Lower leg skin (tissue), 4 donors: ENCODE results near the gene ANKRD49. TPM values are rescaled to one million over a fixed set of nuclear protein-coding genes. Genes with fewer than 3 reads are reported as not detected.
A peak's percentile ranks its signal among the peaks of the same experiment; 100 is the strongest.

Source experiments
- DNase-seq, 2 donors: peaks; one replicate each; pipeline ENCODE4 v3.0.0-alpha.2; 2019; ENCODE audit warnings: low spot score in 2 of 2
- H3K4me3 ChIP-seq: fragments of 200-600 bp; sonication (generic); 2 replicates; pipeline ENCODE4 v1.5.1; 2017; ENCODE audit warnings: mild to moderate bottlenecking, low read depth; ENCODE audit not compliant: poor library complexity, severe bottlenecking
- CTCF ChIP-seq, 3 donors: fragments of 450-650 bp; IDR thresholded peaks; one replicate each; pipeline ENCODE4 v1.5.1; 2016; ENCODE audit warnings: antibody characterized with exemption in 3 of 3, mild to moderate bottlenecking in 3 of 3, moderate library complexity in 2 of 3
- POLR2A ChIP-seq, 2 donors: fragments of 450-650 bp; IDR thresholded peaks; one replicate each; pipeline ENCODE4 v1.6.1; 2016 to 2017; ENCODE audit warnings: antibody characterized with exemption in 2 of 2, mild to moderate bottlenecking in 1 of 2, moderate library complexity in 1 of 2
- WGBS, 2 donors: methylation state at CpG; one replicate each; pipeline ENCODE4 v1.1.5; 2018; 5-methylcytosine and 5-hydroxymethylcytosine counted together
- intact Hi-C: fragments of 100-400 bp; cut with DNase I; formaldehyde crosslinking; loops from one replicate; pipeline ENCODE4 v1.15.0; 2023; ENCODE audit warnings: low total_unique reads
- total RNA-seq, 4 donors: library from RNA; depleted of rRNA; stranded (reverse); fragments of >200 nt; gene quantifications; one replicate each; pipeline ENCODE4 v1.1.0, GENCODE V29; 2016

Gene ANKRD49
- total RNA-seq, 4 donors from 2014 or later = 7.1 to 19.6 (median 15.4) TPM

GRCh38 chr11:94519478-94520084 lies 25.8 kb downstream of the ANKRD49 start:
- TF ChIP-seq POLR2A (IDR thresholded peaks at IDR 0.05) (no peak), CTCF (IDR thresholded peaks at IDR 0.05) (no peak)
- 7 to 12% methylated on average over 5 of the region's 5 CpGs for WGBS, 2 donors
- intact Hi-C loops = loop anchor here (10.0 kb wide), 1 partner anchor 625 kb away; no protein-coding TSS in a partner anchor
- no peak for DNase-seq
- no peak overlapping the region for H3K4me3 ChIP-seq

GRCh38 chr11:94521684-94522083 lies 27.9 kb downstream of the ANKRD49 start:
- no peak for DNase-seq
- H3K4me3 ChIP-seq = no peak overlapping the region
- no peak for TF ChIP-seq POLR2A (IDR thresholded peaks at IDR 0.05)
- no peak for TF ChIP-seq CTCF (IDR thresholded peaks at IDR 0.05)
- 57 to 62% methylated on average over 4 to 5 of the region's 5 CpGs for WGBS, 2 donors
- intact Hi-C loops = no loop called here

DNA sequence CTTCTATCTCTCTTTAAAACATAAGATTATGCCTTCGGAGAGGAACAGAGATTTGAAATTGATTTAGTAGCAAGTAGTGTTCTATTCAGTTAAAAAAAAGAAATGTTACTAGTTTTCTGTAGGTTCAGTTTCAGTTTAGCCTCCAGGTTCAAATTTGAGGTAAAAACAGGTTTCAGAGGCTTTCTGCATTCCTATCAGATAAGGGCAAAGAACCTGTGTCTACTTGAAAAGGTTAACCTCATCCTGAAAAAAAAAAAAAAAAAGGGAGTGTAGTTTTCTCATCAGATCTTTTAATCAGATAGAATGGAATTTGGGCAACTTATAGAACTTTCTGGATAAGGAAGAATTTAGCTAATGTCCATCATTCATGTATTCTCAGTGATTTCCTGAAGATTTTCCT lies 30.6 kb downstream of the ANKRD49 start:
- TF ChIP-seq POLR2A (IDR thresholded peaks at IDR 0.05) (no peak), CTCF (IDR thresholded peaks at IDR 0.05) (no peak)
- intact Hi-C loops = no loop called here
- WGBS, 2 donors = 63 to 82% methylated on average over 1 of the region's 1 CpG
- no peak for DNase-seq
- no peak overlapping the region for H3K4me3 ChIP-seq

GRCh38 chr11:94525546-94526324 lies 32.0 kb downstream of the ANKRD49 start:
- no peak for TF ChIP-seq POLR2A (IDR thresholded peaks at IDR 0.05)
- no peak for TF ChIP-seq CTCF (IDR thresholded peaks at IDR 0.05)
- peak; percentile 54 to 91 for DNase-seq
- H3K4me3 ChIP-seq = no peak overlapping the region
- WGBS, 2 donors = 26 to 31% methylated on average over 5 of the region's 5 CpGs
- intact Hi-C loops = no loop called here

DNA sequence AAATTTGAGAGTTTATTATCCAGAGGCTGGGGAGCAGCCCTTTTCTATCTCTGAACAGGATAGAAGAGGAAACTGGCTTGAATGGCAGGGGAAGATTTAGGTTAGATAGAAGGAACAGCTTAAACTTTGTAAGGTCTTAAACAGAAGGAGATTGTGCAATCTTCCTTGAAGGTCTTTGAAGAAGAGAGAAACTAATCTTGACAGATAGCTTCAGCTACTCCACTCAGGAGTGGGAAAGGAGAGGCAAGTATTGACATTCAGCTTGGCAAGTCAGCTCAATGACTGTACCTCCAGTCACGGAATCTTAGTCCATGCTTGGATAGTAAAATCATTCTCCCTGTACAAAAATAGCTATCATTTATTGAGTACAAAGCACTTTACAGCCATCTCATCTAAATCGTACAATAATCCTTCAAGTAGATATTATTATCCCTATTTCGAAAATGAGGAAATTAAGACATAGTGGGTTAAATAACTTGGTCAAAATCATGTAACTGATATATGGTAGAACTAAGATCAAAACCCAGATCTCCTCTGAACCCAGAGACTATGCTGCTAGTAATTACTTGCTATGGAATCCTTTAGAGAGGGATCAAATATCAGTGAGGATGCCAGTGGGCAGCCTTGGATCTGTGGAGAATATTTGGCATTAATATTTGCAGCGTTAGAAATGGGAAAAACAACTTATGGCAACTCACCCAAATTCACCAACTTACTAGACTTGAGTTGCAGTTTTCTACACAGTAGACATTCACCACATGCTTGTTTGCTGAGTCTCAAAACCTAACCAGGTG lies 33.1 kb downstream of the ANKRD49 start:
- WGBS, 2 donors = 39 to 44% methylated on average over 4 of the region's 4 CpGs
- intact Hi-C loops = no loop called here
- DNase-seq = no peak
- no peak overlapping the region for H3K4me3 ChIP-seq
- TF ChIP-seq POLR2A (IDR thresholded peaks at IDR 0.05) = no peak
- no peak for TF ChIP-seq CTCF (IDR thresholded peaks at IDR 0.05)
